GM23338 (cell line): ENCODE data around the gene GPR176.

Experiments
- CREB1 ChIP-seq: fragments of 250-450 bp; sonication (Bioruptor Pico); IDR thresholded peaks from 2 replicates; pipeline ENCODE4 v1.5.0; 2020; ENCODE audit warnings: low read depth, mild to moderate bottlenecking, moderate library complexity
- ETS1 ChIP-seq: IDR thresholded peaks from 2 replicates; pipeline ENCODE4 v1.6.1; 2016; ENCODE audit warnings: antibody characterized with exemption
- EZH2 ChIP-seq: fragments of 200-600 bp; sonication (generic); IDR thresholded peaks from one replicate; pipeline ENCODE4 v1.8.0; 2017; ENCODE audit warnings: antibody characterized with exemption, mild to moderate bottlenecking, low read depth; ENCODE audit not compliant: unreplicated experiment
- EZH2phosphoT487 ChIP-seq: fragments of 200-600 bp; sonication (generic); IDR thresholded peaks from one replicate; pipeline ENCODE4 v1.8.1; 2018; ENCODE audit warnings: antibody characterized with exemption; ENCODE audit not compliant: unreplicated experiment
- JUNB ChIP-seq: IDR thresholded peaks from one replicate; pipeline ENCODE4 v1.6.1; 2016; ENCODE audit warnings: antibody characterized with exemption; ENCODE audit not compliant: unreplicated experiment
- NANOG ChIP-seq: IDR thresholded peaks from 2 replicates; pipeline ENCODE4 v1.6.1; 2016; ENCODE audit warnings: antibody characterized with exemption, borderline replicate concordance
- POLR2AphosphoS5 ChIP-seq: IDR thresholded peaks from 2 replicates; pipeline ENCODE4 v1.6.1; 2016; ENCODE audit warnings: antibody characterized with exemption, low read depth
- STAT1 ChIP-seq: IDR thresholded peaks from one replicate; pipeline ENCODE4 v1.6.1; 2016; ENCODE audit warnings: antibody characterized with exemption; ENCODE audit not compliant: unreplicated experiment
- ZNF114 ChIP-seq: fragments of 250-450 bp; sonication (Bioruptor Pico); IDR thresholded peaks from 2 replicates; pipeline ENCODE4 v1.5.0; 2020; ENCODE audit warnings: mild to moderate bottlenecking, moderate library complexity
- ZNF331 ChIP-seq: fragments of 250-450 bp; sonication (Bioruptor Pico); IDR thresholded peaks from 2 replicates; pipeline ENCODE4 v1.5.0; 2020; ENCODE audit warnings: low read depth, mild to moderate bottlenecking, moderate library complexity
- TF ChIP-seq, protein P1 (sequence below), 2 experiments: fragments of 200-600 bp in 1 of 2; sonication (generic) in 1 of 2; conservative IDR thresholded peaks; 2 replicates each; pipeline versions ENCODE4 v1.5.1 to v1.6.1; 2016 to 2017; ENCODE audit warnings: antibody characterized with exemption in 2 of 2, low read depth in 2 of 2, mild to moderate bottlenecking in 2 of 2, moderate library complexity in 1 of 2
- TF ChIP-seq, protein P2 (sequence below): IDR thresholded peaks from one replicate; pipeline ENCODE4 v1.6.1; 2018; ENCODE audit warnings: antibody characterized with exemption; ENCODE audit not compliant: unreplicated experiment
- TF ChIP-seq, protein P3 (sequence below): fragments of 250-450 bp; sonication (Bioruptor Pico); IDR thresholded peaks from 2 replicates; pipeline ENCODE4 v1.5.0; 2020; ENCODE audit warnings: mild to moderate bottlenecking, moderate library complexity

DNA sequence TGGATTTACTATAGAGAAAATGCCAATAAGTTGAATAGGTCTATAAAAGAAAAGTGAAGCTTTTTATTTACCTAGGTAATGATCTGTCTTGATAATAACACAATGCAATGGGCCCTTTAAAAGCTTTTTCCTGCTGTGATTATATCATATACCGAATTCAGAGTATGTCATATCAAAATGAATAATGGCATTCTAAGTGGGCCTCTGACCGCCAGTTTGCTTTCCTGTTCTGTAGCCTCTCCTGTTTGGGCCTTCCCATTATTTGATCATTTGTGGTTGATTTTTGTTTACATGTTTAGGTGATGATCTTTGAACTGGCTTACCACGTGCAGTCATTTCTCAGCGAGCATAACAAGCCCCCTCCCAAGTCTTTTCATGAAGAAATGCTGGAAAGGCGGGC lies 28.8 kb upstream of the GPR176 start:
- no peak for TF ChIP-seq POLR2AphosphoS5
- TF ChIP-seq, protein P1, sequence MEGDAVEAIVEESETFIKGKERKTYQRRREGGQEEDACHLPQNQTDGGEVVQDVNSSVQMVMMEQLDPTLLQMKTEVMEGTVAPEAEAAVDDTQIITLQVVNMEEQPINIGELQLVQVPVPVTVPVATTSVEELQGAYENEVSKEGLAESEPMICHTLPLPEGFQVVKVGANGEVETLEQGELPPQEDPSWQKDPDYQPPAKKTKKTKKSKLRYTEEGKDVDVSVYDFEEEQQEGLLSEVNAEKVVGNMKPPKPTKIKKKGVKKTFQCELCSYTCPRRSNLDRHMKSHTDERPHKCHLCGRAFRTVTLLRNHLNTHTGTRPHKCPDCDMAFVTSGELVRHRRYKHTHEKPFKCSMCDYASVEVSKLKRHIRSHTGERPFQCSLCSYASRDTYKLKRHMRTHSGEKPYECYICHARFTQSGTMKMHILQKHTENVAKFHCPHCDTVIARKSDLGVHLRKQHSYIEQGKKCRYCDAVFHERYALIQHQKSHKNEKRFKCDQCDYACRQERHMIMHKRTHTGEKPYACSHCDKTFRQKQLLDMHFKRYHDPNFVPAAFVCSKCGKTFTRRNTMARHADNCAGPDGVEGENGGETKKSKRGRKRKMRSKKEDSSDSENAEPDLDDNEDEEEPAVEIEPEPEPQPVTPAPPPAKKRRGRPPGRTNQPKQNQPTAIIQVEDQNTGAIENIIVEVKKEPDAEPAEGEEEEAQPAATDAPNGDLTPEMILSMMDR (conservative IDR thresholded peaks at IDR 0.05; ENCODE audit: low read depth in 2 of 2), result no peak
- no peak for TF ChIP-seq EZH2
- TF ChIP-seq, protein P2, sequence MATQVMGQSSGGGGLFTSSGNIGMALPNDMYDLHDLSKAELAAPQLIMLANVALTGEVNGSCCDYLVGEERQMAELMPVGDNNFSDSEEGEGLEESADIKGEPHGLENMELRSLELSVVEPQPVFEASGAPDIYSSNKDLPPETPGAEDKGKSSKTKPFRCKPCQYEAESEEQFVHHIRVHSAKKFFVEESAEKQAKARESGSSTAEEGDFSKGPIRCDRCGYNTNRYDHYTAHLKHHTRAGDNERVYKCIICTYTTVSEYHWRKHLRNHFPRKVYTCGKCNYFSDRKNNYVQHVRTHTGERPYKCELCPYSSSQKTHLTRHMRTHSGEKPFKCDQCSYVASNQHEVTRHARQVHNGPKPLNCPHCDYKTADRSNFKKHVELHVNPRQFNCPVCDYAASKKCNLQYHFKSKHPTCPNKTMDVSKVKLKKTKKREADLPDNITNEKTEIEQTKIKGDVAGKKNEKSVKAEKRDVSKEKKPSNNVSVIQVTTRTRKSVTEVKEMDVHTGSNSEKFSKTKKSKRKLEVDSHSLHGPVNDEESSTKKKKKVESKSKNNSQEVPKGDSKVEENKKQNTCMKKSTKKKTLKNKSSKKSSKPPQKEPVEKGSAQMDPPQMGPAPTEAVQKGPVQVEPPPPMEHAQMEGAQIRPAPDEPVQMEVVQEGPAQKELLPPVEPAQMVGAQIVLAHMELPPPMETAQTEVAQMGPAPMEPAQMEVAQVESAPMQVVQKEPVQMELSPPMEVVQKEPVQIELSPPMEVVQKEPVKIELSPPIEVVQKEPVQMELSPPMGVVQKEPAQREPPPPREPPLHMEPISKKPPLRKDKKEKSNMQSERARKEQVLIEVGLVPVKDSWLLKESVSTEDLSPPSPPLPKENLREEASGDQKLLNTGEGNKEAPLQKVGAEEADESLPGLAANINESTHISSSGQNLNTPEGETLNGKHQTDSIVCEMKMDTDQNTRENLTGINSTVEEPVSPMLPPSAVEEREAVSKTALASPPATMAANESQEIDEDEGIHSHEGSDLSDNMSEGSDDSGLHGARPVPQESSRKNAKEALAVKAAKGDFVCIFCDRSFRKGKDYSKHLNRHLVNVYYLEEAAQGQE, result no peak
- TF ChIP-seq EZH2phosphoT487, result no peak
- no peak for TF ChIP-seq NANOG
- no peak for TF ChIP-seq CREB1
- no peak for TF ChIP-seq JUNB
- no peak for TF ChIP-seq ZNF331 (CRISPR knock-in tag)
- TF ChIP-seq STAT1, result no peak
- no peak for TF ChIP-seq ETS1
- TF ChIP-seq ZNF114 (CRISPR knock-in tag), result no peak
- TF ChIP-seq, protein P3, sequence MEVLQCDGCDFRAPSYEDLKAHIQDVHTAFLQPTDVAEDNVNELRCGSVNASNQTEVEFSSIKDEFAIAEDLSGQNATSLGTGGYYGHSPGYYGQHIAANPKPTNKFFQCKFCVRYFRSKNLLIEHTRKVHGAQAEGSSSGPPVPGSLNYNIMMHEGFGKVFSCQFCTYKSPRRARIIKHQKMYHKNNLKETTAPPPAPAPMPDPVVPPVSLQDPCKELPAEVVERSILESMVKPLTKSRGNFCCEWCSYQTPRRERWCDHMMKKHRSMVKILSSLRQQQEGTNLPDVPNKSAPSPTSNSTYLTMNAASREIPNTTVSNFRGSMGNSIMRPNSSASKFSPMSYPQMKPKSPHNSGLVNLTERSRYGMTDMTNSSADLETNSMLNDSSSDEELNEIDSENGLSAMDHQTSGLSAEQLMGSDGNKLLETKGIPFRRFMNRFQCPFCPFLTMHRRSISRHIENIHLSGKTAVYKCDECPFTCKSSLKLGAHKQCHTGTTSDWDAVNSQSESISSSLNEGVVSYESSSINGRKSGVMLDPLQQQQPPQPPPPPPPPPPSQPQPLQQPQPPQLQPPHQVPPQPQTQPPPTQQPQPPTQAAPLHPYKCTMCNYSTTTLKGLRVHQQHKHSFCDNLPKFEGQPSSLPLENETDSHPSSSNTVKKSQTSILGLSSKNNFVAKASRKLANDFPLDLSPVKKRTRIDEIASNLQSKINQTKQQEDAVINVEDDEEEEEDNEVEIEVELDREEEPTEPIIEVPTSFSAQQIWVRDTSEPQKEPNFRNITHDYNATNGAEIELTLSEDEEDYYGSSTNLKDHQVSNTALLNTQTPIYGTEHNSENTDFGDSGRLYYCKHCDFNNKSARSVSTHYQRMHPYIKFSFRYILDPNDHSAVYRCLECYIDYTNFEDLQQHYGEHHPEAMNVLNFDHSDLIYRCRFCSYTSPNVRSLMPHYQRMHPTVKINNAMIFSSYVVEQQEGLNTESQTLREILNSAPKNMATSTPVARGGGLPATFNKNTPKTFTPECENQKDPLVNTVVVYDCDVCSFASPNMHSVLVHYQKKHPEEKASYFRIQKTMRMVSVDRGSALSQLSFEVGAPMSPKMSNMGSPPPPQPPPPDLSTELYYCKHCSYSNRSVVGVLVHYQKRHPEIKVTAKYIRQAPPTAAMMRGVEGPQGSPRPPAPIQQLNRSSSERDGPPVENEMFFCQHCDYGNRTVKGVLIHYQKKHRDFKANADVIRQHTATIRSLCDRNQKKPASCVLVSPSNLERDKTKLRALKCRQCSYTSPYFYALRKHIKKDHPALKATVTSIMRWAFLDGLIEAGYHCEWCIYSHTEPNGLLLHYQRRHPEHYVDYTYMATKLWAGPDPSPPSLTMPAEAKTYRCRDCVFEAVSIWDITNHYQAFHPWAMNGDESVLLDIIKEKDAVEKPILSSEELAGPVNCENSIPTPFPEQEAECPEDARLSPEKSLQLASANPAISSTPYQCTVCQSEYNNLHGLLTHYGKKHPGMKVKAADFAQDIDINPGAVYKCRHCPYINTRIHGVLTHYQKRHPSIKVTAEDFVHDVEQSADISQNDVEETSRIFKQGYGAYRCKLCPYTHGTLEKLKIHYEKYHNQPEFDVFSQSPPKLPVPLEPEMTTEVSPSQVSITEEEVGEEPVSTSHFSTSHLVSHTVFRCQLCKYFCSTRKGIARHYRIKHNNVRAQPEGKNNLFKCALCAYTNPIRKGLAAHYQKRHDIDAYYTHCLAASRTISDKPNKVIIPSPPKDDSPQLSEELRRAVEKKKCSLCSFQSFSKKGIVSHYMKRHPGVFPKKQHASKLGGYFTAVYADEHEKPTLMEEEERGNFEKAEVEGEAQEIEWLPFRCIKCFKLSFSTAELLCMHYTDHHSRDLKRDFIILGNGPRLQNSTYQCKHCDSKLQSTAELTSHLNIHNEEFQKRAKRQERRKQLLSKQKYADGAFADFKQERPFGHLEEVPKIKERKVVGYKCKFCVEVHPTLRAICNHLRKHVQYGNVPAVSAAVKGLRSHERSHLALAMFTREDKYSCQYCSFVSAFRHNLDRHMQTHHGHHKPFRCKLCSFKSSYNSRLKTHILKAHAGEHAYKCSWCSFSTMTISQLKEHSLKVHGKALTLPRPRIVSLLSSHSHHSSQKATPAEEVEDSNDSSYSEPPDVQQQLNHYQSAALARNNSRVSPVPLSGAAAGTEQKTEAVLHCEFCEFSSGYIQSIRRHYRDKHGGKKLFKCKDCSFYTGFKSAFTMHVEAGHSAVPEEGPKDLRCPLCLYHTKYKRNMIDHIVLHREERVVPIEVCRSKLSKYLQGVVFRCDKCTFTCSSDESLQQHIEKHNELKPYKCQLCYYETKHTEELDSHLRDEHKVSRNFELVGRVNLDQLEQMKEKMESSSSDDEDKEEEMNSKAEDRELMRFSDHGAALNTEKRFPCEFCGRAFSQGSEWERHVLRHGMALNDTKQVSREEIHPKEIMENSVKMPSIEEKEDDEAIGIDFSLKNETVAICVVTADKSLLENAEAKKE (CRISPR knock-in tag), result no peak
